HepG2 (cell line): ENCODE results near the gene AGTPBP1. TPM values are rescaled to one million over a fixed set of nuclear protein-coding genes. Genes with fewer than 3 reads are reported as not detected.

Source experiments
- ATAC-seq: fragments of 200-7000 bp; cut with Tn5 transposase; 3 replicates; pipeline ENCODE4 v1.9.1; 2020; ENCODE audit warnings: mild to moderate bottlenecking, moderate library complexity
- BruUV-seq: library from RNA; stranded (reverse); fragments of 400-500 nt; replicated peaks from 2 replicates; lab custom pipeline; 2021; lab: Mats Ljungman, UMichigan
- CTCF ChIA-PET: fragments of 300-600 bp; formaldehyde crosslinking; extraction: SDS; loops from one replicate; lab custom pipeline; 2021; ENCODE audit warnings: low total read pairs, inconsistent platforms, low intra/inter-chr PET ratio; lab: Yijun Ruan, JAX
- POLR2A ChIA-PET: fragments of 350-600 bp; sonication (Branson Sonifier 250); formaldehyde crosslinking; loops from one replicate; lab custom pipeline; 2020; ENCODE audit warnings: antibody characterized with exemption, inconsistent platforms; lab: Yijun Ruan, JAX
- DNase-seq: peaks from one replicate; pipeline ENCODE4 v3.0.0-alpha.2; 2015; ENCODE audit warnings: low spot score
- FAIRE-seq: peaks from 3 replicates; lab custom pipeline; 2011; peaks lifted over from hg19 to GRCh38; lab: Jason Lieb, UNC
- H2AFZ ChIP-seq: one replicate; pipeline ENCODE4 v1.6.1; 2011; ENCODE audit warnings: low read length, inconsistent platforms
- H3K27ac ChIP-seq: fragments of 300-600 bp; 3 replicates; pipeline ENCODE4 v1.8.0; 2011; ENCODE audit warnings: mixed run types, mild to moderate bottlenecking, mixed read lengths, low read length, inconsistent platforms; ENCODE audit not compliant: insufficient read depth; ENCODE audit errors: extremely low read length
- H3K27me3 ChIP-seq, 2 experiments: fragments of 200-600 bp in 1 of 2; 2 replicates in 1 of 2; 3 replicates in 1 of 2; pipeline versions ENCODE4 v1.6.0 to v1.8.0; 2011; ENCODE audit warnings: low read length in 2 of 2, mild to moderate bottlenecking in 2 of 2, moderate library complexity in 2 of 2, inconsistent platforms in 1 of 2; ENCODE audit not compliant: insufficient read depth in 2 of 2, control insufficient read depth in 1 of 2
- H3K36me3 ChIP-seq, 2 experiments: fragments of 200-600 bp in 1 of 2; replicated peaks in 1 of 2; 2 replicates in 1 of 2; 3 replicates in 1 of 2; pipeline versions ENCODE4 v1.5.1 to v1.8.0; 2011; ENCODE audit warnings: low read length in 2 of 2, inconsistent platforms in 1 of 2; ENCODE audit not compliant: insufficient read depth in 2 of 2, control insufficient read depth in 1 of 2
- H3K4me1 ChIP-seq: 2 replicates; pipeline ENCODE4 v1.5.1; 2012; ENCODE audit warnings: low read length, inconsistent platforms; ENCODE audit not compliant: insufficient read depth
- H3K4me2 ChIP-seq: 2 replicates; pipeline ENCODE4 v1.6.0; 2011; ENCODE audit warnings: low read depth, low read length, inconsistent platforms
- H3K4me3 ChIP-seq, 3 experiments: fragments of 200-600 bp in 1 of 3; sonication (generic), shearing (Covaris generic) in 1 of 3; replicated peaks in 1 of 3; 2 replicates each; pipeline ENCODE4 v1.5.1; 2011 to 2016; ENCODE audit warnings: low read length in 3 of 3, inconsistent platforms in 2 of 3, low read depth in 2 of 3, mild to moderate bottlenecking in 2 of 3, control low read depth in 1 of 3, mixed read lengths in 1 of 3; ENCODE audit not compliant: insufficient read depth in 1 of 3
- H3K79me2 ChIP-seq: one replicate; pipeline ENCODE4 v1.6.1; 2011; ENCODE audit warnings: low read length, inconsistent platforms; ENCODE audit not compliant: insufficient read depth
- H3K9ac ChIP-seq: 2 replicates; pipeline ENCODE4 v1.6.0; 2011; ENCODE audit warnings: mild to moderate bottlenecking, low read depth, low read length, inconsistent platforms; ENCODE audit not compliant: insufficient read depth
- H3K9me3 ChIP-seq: 2 replicates; pipeline ENCODE4 v1.5.1; 2012; ENCODE audit warnings: mild to moderate bottlenecking, low read length
- H4K20me1 ChIP-seq: 2 replicates; pipeline ENCODE4 v1.6.0; 2011; ENCODE audit warnings: inconsistent platforms, mild to moderate bottlenecking, low read length, moderate library complexity; ENCODE audit not compliant: insufficient read depth
- ARHGAP35 ChIP-seq: sonication (generic); formaldehyde crosslinking; IDR thresholded peaks from 2 replicates; pipeline ENCODE4 v1.9.0; 2022; ENCODE audit warnings: mild to moderate bottlenecking, inconsistent platforms, moderate library complexity, missing genetic modification reagents, borderline replicate concordance
- FOXO4 ChIP-seq: sonication (generic); formaldehyde crosslinking; conservative IDR thresholded peaks from 2 replicates; pipeline ENCODE4 v1.8.1; 2023; ENCODE audit warnings: missing genetic modification reagents
- HOMEZ ChIP-seq: IDR thresholded peaks from 2 replicates; pipeline ENCODE4 v1.6.1; 2016; ENCODE audit warnings: low read depth
- MEF2D ChIP-seq: sonication (generic); formaldehyde crosslinking; IDR thresholded peaks from 2 replicates; pipeline ENCODE4 v1.5.1; 2020; ENCODE audit warnings: mild to moderate bottlenecking, missing genetic modification reagents
- SRF ChIP-seq: IDR thresholded peaks from 2 replicates; pipeline ENCODE4 v1.6.1; 2011; ENCODE audit warnings: mild to moderate bottlenecking, low read depth, low read length, moderate library complexity
- SRSF4 ChIP-seq: fragments of 200-400 bp; formaldehyde crosslinking; IDR thresholded peaks from one replicate; pipeline ENCODE4 v1.6.1; 2018; ENCODE audit warnings: mild to moderate bottlenecking, low read depth, low read length, moderate library complexity; ENCODE audit not compliant: poor library complexity, severe bottlenecking
- THAP7 ChIP-seq: sonication (generic); formaldehyde crosslinking; IDR thresholded peaks from 2 replicates; pipeline ENCODE4 v1.8.1; 2023; ENCODE audit warnings: mild to moderate bottlenecking, missing genetic modification reagents
- ZNF207 ChIP-seq: fragments of 450-650 bp; IDR thresholded peaks from 2 replicates; pipeline ENCODE4 v1.6.1; 2016; ENCODE audit warnings: antibody characterized with exemption, borderline replicate concordance
- ZNF232 ChIP-seq: sonication (generic); formaldehyde crosslinking; IDR thresholded peaks from 2 replicates; pipeline ENCODE4 v1.4.0; 2020; ENCODE audit warnings: missing genetic modification reagents, borderline replicate concordance
- ZNF563 ChIP-seq: sonication (generic); formaldehyde crosslinking; IDR thresholded peaks from 2 replicates; pipeline ENCODE4 v1.8.0; 2022; ENCODE audit warnings: mild to moderate bottlenecking, moderate library complexity, missing genetic modification reagents
- ZNF574 ChIP-seq: sonication (generic); formaldehyde crosslinking; IDR thresholded peaks from 2 replicates; pipeline ENCODE4 v1.4.0; 2020; ENCODE audit warnings: missing genetic modification reagents
- ZNF775 ChIP-seq: sonication (generic); formaldehyde crosslinking; IDR thresholded peaks from 2 replicates; pipeline ENCODE4 v1.4.0; 2020; ENCODE audit warnings: missing genetic modification reagents, mild to moderate bottlenecking, moderate library complexity, borderline replicate concordance
- WGBS: methylation state at CpG from one replicate; pipeline ENCODE4 v1.1.6; 2017; ENCODE audit warnings: low lambda C conversion rate; 5-methylcytosine and 5-hydroxymethylcytosine counted together
- in situ Hi-C: cut with HindIII; loops from 2 replicates; pipeline ENCODE4 v1.10.0; 2017; ENCODE audit warnings: low pct_unique_long_range_greater_than_20kb; ENCODE audit not compliant: extremely low pct_ligation_motif_present
- intact Hi-C: fragments of 100-400 bp; cut with micrococcal nuclease; formaldehyde crosslinking; loops from one replicate; pipeline ENCODE4 v1.10.0; 2022; ENCODE audit not compliant: unreplicated experiment
- polyA plus RNA-seq, 8 experiments: library from polyadenylated mRNA; depleted of rRNA in 3 of 8; stranded (reverse) in 7 of 8; unstranded in 1 of 8; fragments of >200 nt; fragmentation: Illumina TruSeq in 4 of 8; extraction: Trizol in 4 of 8; gene quantifications; 2 replicates each; pipeline versions ENCODE4 v1.2.1 to v1.2.3, GENCODE V29; 2011 to 2016; ENCODE audit warnings: low read depth in 4 of 8, missing spikeins in 1 of 8, mixed read lengths in 1 of 8; ENCODE audit not compliant: insufficient read depth in 1 of 8
- total RNA-seq, 5 experiments: library from RNA; depleted of rRNA; stranded (reverse); fragments of >200 nt; fragmentation: Illumina TruSeq; extraction: Trizol; gene quantifications; 2 replicates each; pipeline ENCODE4 v1.2.3, GENCODE V29; 2016; ENCODE audit warnings: low read depth in 1 of 5

AGTPBP1 gene
- total and polyA plus RNA-seq, 2 of the 13 experiments (the other 11 are each of a cell fraction or from before 2014, with no cell fraction given): 9.7 to 22.3 TPM

GRCh38 chr9:85727500-85727899, 14.3 kb downstream of the AGTPBP1 start:
- intact Hi-C loops: no loop called here
- WGBS: 61% methylated on average over 2 of the region's 2 CpGs
- no peaks in the 10 kb centered on the region for H3K36me3 ChIP-seq
- no peak overlapping the region for H2AFZ ChIP-seq
- no peaks in the 10 kb centered on the region for H3K27me3 ChIP-seq
- FAIRE-seq (no peak), DNase-seq (peak; percentile 29), ATAC-seq (no peak)
- in situ Hi-C loops: no loop called here
- no peak overlapping the region for H3K4me3 ChIP-seq
- ChIA-PET POLR2A (no interaction called here), CTCF (no interaction called here)
- no peak overlapping the region for H3K4me2 ChIP-seq
- H3K4me1 ChIP-seq: peaks cover 33% of the 10 kb centered on the region
- H3K27ac ChIP-seq: no peak overlapping the region
- no peaks in the 10 kb centered on the region for H3K9me3 ChIP-seq
- H3K79me2 ChIP-seq: peaks cover 45% of the 10 kb centered on the region
- TF ChIP-seq ZNF232 (CRISPR knock-in tag) (no peak), ARHGAP35 (CRISPR knock-in tag) (no peak), ZNF207 (no peak), MEF2D (CRISPR knock-in tag) (no peak), SRSF4 (no peak), ZNF574 (CRISPR knock-in tag) (no peak)
- no TSS peak for BruUV-seq
- H3K9ac ChIP-seq: no peak overlapping the region
- H4K20me1 ChIP-seq: no peaks in the 10 kb centered on the region

- no TSS peak for BruUV-seq
- no peaks in the 10 kb centered on the region for H3K27me3 ChIP-seq
- no peak overlapping the region for H2AFZ ChIP-seq
- 95% methylated on average over 4 of the region's 4 CpGs for WGBS
- peaks cover 36% of the 10 kb centered on the region for H3K4me1 ChIP-seq
- in situ Hi-C loops (no loop called here), intact Hi-C loops (no loop called here)
- no peak overlapping the region for H3K9ac ChIP-seq
- FAIRE-seq (no peak), ATAC-seq (no peak), DNase-seq (no peak)
- H3K4me2 ChIP-seq: no peak overlapping the region
- H3K4me3 ChIP-seq: no peak overlapping the region
- no peaks in the 10 kb centered on the region for H3K9me3 ChIP-seq
- peaks cover 42% of the 10 kb centered on the region for H3K79me2 ChIP-seq
- ChIA-PET POLR2A (no interaction called here), CTCF (no interaction called here)
- no peak overlapping the region for H3K27ac ChIP-seq
- H3K36me3 ChIP-seq: no peaks in the 10 kb centered on the region
- H4K20me1 ChIP-seq: no peaks in the 10 kb centered on the region
- no peak for TF ChIP-seq ZNF775 (CRISPR knock-in tag)
- no peak for TF ChIP-seq THAP7 (CRISPR knock-in tag)
- no peak for TF ChIP-seq SRF
- no peak for TF ChIP-seq ZNF563
- TF ChIP-seq FOXO4 (CRISPR knock-in tag): no peak
- TF ChIP-seq HOMEZ: no peak
These were observed 15.0 kb downstream of the AGTPBP1 start for GRCh38 chr9:85726737-85727136.
